Measurements from ENCODE around the gene GNG3. TPM values are rescaled to one million over a fixed set of nuclear protein-coding genes. Genes with fewer than 3 reads are reported as not detected.

GNG3 gene
- total RNA-seq, 4 donors from 2014 or later: not detected

- ATAC-seq (ENCODE audit: low FRiP score): peak; percentile 91
- peak; percentile 93 for DNase-seq (ENCODE audit: low spot score)
- TF ChIP-seq, protein P1, sequence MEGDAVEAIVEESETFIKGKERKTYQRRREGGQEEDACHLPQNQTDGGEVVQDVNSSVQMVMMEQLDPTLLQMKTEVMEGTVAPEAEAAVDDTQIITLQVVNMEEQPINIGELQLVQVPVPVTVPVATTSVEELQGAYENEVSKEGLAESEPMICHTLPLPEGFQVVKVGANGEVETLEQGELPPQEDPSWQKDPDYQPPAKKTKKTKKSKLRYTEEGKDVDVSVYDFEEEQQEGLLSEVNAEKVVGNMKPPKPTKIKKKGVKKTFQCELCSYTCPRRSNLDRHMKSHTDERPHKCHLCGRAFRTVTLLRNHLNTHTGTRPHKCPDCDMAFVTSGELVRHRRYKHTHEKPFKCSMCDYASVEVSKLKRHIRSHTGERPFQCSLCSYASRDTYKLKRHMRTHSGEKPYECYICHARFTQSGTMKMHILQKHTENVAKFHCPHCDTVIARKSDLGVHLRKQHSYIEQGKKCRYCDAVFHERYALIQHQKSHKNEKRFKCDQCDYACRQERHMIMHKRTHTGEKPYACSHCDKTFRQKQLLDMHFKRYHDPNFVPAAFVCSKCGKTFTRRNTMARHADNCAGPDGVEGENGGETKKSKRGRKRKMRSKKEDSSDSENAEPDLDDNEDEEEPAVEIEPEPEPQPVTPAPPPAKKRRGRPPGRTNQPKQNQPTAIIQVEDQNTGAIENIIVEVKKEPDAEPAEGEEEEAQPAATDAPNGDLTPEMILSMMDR (IDR thresholded peaks at IDR 0.05): no peak
Observed at GRCh38 chr11:62705880-62706849, 1.3 kb upstream of the GNG3 start.

DNA sequence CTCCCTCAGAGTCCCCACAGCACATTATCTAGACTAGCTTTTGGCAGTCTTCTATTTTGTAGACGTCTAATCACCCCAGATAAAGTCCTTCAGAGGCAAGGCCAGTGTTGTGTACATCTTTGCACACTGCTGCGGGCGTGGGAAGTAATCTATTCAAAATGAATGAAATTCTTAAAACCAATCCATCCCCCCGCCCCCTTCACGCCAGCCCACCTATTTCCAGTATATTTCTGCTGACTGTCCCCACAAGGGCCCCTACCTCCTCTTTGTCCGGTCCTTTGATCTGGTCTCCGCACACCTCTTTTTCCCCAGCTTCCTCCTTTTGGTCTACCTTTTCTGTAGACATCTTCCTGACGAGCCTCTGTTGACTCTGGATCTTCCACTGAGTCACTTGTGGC is 627 bp upstream of the GNG3 start:
- ATAC-seq (ENCODE audit: low FRiP score) (no peak), DNase-seq (ENCODE audit: low spot score) (no peak)
- TF ChIP-seq, protein P1 (IDR thresholded peaks at IDR 0.05): no peak

DNA sequence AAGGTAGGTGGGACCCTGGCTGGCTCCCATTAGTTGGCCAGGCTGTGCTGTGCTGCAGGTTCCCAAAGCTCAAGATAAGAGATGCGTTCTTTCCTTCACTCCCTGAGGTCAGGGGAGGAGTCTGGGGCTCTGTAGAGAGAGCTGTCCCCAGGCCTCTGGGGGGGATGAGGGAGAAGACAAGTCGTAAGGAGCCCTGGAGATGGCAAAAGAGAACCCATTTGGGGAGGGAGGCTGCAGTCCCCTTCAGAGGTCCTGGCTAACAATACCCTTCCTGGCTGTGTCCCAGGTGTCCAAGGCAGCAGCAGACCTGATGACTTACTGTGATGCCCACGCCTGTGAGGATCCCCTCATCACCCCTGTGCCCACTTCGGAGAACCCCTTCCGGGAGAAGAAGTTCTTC is 916 bp downstream of the GNG3 start:
- TF ChIP-seq, protein P1 (IDR thresholded peaks at IDR 0.05): no peak
- ATAC-seq (ENCODE audit: low FRiP score) (no peak), DNase-seq (ENCODE audit: low spot score) (no peak)

DNA sequence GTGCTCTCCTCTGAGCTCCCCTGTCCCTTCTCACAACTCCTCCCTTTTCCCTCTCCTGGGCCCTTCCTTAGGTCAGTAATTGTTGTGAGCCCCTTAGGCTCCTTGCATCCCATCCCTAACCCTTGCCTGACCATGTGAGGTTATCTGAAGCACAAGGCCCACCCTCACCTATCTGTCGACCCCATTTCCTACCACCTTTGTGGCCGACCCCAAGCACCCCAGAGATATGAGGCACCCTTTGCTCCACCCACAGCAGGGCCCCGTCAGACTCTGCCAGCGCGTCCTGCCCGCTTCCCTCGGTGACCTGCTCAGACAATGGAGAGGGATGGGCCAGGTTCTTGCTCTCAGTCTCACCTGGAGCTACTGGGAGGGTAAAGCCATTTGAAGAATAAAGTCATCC is 1.3 kb downstream of the GNG3 start:
- TF ChIP-seq, protein P1 (IDR thresholded peaks at IDR 0.05): no peak
- no peak for ATAC-seq (ENCODE audit: low FRiP score)
- no peak for DNase-seq (ENCODE audit: low spot score)

DNA sequence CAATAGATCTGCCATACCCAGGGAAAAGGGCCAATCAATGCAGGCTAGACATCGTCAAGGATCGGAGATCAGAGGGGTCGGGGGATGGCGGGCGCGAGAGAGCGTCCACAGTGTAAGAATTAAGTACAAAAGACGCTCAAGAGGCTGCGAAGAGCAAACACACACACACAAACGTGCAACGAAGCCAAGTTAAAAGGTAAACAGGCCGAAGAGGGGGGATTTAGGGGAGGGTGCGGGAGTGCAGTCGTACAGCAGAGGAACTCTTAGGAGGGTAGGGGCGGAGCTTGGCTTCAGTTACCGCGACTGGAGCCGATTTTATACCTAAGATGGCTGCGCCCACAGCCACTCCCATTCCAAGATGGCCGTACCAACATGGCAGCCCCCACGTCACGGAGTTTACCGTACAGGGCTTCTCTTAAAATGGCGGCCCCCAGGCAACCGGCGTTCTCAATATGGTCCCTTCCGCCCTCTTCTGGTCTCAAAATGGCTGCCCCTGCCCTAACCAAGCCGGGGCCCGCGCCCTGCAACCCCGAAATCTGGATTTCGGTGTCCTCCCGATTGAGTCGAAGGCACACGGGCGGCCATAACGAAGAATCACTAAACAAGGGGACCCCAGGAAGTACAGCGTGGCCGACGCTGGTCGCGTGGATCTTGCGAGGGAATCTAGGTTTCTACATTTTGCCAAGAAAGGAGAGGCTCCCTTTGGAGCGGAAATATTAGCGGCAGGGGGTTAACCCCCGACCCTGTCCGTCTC is 1.9 kb downstream of the GNG3 start:
- TF ChIP-seq, protein P1 (IDR thresholded peaks at IDR 0.05): no peak
- DNase-seq (ENCODE audit: low spot score) (peak; percentile 89), ATAC-seq (ENCODE audit: low FRiP score) (peak; percentile 90)

- no peak for ATAC-seq (ENCODE audit: low FRiP score)
- DNase-seq (ENCODE audit: low spot score): no peak
Observed at GRCh38 chr11:62710001-62710345, 2.5 kb downstream of the GNG3 start.

More at GRCh38 chr11:62710001-62710345, 2.5 kb downstream of the GNG3 start:
- TF ChIP-seq, protein P1 (IDR thresholded peaks at IDR 0.05): no peak

Measured in omental fat pad (tissue), 4 donors.